Central memory CD8-positive, alpha-beta T cell (primary cell): ENCODE measurements around the gene AOX1.

Experiments
- ATAC-seq: fragments of 150-1000 bp; cut with Tn5 transposase; replicated peaks from 2 replicates; pipeline ENCODE4 v1.10.0; 2022; ENCODE audit warnings: mild to moderate bottlenecking, moderate FRiP score, moderate number of reproducible peaks; ENCODE audit not compliant: poor library complexity, severe bottlenecking; ENCODE audit errors: extremely low read depth
- DNase-seq, 2 donors: peaks; one replicate each; pipeline ENCODE4 v3.0.0; 2021; ENCODE audit warnings: low spot score in 2 of 2
- H3K27ac Mint-ChIP-seq: one replicate; pipeline ENCODE4 v1.8.0; 2022; ENCODE audit warnings: low read depth, mild to moderate bottlenecking, moderate library complexity, mixed read lengths
- H3K27me3 Mint-ChIP-seq: one replicate; pipeline ENCODE4 v1.8.0; 2022; ENCODE audit warnings: mixed read lengths
- H3K36me3 Mint-ChIP-seq: one replicate; pipeline ENCODE4 v1.8.0; 2022; ENCODE audit warnings: mild to moderate bottlenecking, moderate library complexity, mixed read lengths; ENCODE audit not compliant: insufficient read depth
- H3K4me1 Mint-ChIP-seq: one replicate; pipeline ENCODE4 v1.8.0; 2022; ENCODE audit warnings: mixed read lengths
- H3K4me3 Mint-ChIP-seq: one replicate; pipeline ENCODE4 v1.8.0; 2022; ENCODE audit warnings: mild to moderate bottlenecking, moderate library complexity, mixed read lengths
- H3K9me3 Mint-ChIP-seq: one replicate; pipeline ENCODE4 v1.8.0; 2022; ENCODE audit warnings: mixed read lengths

Gene AOX1

DNA sequence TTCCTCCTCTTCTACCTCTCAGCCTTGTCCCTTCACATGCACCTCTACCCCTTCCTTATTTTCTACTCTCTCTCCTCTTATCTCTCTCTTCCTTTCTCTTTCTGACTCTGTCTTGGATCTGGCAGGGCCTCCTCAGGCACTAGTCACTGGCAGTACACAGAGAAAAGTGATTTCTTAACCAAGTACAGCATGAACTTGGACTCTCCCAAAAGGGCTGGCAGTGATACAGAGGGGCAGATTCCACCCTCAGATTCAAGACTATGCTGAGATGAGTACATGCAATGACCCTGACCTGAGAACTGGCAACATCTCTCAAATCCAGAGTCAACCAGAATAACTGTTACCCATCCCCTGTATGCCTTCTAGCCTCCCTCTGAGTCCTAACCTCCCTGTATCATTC is 4.3 kb downstream of the AOX1 start:
- H3K4me3 Mint-ChIP-seq, result no peak overlapping the region
- H3K27me3 Mint-ChIP-seq, result peaks cover 46% of the 10 kb centered on the region
- H3K4me1 Mint-ChIP-seq, result peaks cover 6% of the 10 kb centered on the region
- H3K27ac Mint-ChIP-seq, result no peak overlapping the region
- no peaks in the 10 kb centered on the region for H3K36me3 Mint-ChIP-seq
- no peak for ATAC-seq
- no peaks in the 10 kb centered on the region for H3K9me3 Mint-ChIP-seq
- DNase-seq, result no peak

DNA sequence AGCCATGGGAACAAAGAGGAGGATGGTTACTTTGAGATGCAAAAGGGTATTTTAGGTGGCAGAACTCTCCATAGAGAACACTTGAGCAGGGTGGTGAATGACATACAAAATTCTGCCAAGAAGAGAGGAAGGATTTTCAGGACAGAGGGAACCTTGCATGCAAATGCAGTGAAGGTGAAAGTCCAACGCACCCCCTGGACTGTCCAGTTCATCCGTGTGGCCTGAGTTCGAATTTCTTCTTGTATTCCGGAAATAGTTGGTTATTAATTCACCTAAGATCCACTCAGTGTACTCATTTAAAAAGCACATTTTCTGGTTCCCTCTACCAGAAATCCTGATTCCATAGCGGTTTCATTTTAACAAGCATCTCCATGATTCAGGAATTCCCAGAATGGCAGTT is 5.5 kb downstream of the AOX1 start:
- Mint-ChIP-seq H3K4me1 (peaks cover 2% of the 10 kb centered on the region), H3K27me3 (peaks cover 56% of the 10 kb centered on the region), H3K4me3 (no peak overlapping the region), H3K27ac (no peak overlapping the region), H3K36me3 (no peaks in the 10 kb centered on the region), H3K9me3 (no peaks in the 10 kb centered on the region)
- no peak for ATAC-seq
- DNase-seq, result no peak

DNA sequence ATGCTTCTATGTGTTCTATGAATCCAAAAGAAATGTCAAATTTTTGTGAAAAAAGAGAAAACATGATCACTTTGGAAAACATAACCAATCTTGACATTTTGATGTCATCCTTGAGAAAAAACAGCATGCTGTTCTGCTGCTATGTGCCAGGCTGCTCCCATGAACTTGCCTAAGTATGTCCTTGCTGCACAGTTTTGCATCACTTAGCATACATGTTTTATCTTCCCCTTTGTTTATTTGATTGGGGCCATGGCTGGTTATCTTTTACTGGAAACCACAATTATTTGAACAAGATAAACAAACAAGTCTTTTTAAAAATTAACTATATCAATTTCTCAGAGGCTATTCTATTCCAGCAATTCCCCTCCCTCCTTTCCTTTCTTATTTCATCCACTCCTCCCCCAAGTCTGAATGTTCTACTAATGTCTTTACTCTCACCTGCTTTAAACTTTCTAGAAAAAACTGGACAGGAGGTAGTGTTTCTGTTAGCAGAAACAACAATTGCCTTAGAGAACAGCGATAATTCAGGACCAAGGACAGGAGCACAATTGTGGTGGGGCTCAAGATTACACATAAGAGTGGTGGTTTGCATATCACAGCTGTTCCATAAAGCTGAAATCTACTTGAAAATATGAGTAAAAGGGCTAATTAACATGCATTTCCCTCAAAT is 6.7 kb downstream of the AOX1 start:
- no peaks in the 10 kb centered on the region for H3K4me1 Mint-ChIP-seq
- no peak overlapping the region for H3K27ac Mint-ChIP-seq
- DNase-seq (no peak), ATAC-seq (no peak)
- H3K27me3 Mint-ChIP-seq, result peaks cover 66% of the 10 kb centered on the region
- H3K9me3 Mint-ChIP-seq, result no peaks in the 10 kb centered on the region
- H3K36me3 Mint-ChIP-seq, result no peaks in the 10 kb centered on the region
- H3K4me3 Mint-ChIP-seq, result no peak overlapping the region

DNA sequence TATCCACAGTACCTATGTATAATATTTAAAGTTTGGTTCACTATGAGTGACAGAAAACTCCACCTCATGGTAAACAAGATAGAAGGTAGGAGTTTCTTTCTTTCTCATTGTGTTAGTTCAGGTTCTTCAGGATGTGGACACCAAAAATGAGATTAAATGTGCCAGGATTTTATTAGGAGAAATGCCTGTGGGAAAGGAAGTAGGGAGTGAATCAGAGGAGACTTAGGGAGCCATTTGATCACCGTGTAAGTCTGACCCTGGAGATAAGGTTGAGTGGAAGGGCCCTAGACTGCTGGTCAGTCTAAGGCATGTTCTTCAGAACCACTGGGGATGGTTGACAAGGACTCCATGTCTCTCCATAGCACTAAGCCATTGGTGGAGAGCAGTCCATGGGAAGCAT is 8.1 kb downstream of the AOX1 start:
- Mint-ChIP-seq H3K27me3 (peaks cover 80% of the 10 kb centered on the region), H3K27ac (no peak overlapping the region), H3K4me1 (no peaks in the 10 kb centered on the region), H3K4me3 (no peak overlapping the region), H3K36me3 (no peaks in the 10 kb centered on the region), H3K9me3 (no peaks in the 10 kb centered on the region)
- DNase-seq (no peak), ATAC-seq (no peak)

DNA sequence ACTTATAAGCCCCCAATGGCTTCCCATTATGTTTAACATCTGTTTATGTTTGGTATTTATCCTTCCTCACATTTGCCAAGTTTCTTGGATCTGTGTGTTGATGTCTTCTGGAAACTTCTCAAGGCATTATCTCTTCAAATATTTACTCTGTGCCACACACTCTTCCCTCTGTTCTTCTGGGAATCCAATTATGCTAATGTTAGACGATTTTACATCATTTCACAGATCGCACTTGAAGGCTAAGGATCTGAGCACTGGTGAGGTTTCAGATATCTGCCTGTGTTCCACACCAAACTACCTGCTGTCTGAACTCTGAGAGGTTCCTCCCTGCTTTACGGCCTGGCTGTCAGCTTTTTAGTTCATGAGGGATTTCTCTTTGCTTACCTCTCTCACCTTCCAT is 10.1 kb downstream of the AOX1 start:
- Mint-ChIP-seq H3K4me1 (no peaks in the 10 kb centered on the region), H3K4me3 (no peak overlapping the region), H3K27ac (no peak overlapping the region), H3K9me3 (no peaks in the 10 kb centered on the region), H3K36me3 (no peaks in the 10 kb centered on the region), H3K27me3 (peaks cover 90% of the 10 kb centered on the region)
- ATAC-seq (no peak), DNase-seq (no peak)

DNA sequence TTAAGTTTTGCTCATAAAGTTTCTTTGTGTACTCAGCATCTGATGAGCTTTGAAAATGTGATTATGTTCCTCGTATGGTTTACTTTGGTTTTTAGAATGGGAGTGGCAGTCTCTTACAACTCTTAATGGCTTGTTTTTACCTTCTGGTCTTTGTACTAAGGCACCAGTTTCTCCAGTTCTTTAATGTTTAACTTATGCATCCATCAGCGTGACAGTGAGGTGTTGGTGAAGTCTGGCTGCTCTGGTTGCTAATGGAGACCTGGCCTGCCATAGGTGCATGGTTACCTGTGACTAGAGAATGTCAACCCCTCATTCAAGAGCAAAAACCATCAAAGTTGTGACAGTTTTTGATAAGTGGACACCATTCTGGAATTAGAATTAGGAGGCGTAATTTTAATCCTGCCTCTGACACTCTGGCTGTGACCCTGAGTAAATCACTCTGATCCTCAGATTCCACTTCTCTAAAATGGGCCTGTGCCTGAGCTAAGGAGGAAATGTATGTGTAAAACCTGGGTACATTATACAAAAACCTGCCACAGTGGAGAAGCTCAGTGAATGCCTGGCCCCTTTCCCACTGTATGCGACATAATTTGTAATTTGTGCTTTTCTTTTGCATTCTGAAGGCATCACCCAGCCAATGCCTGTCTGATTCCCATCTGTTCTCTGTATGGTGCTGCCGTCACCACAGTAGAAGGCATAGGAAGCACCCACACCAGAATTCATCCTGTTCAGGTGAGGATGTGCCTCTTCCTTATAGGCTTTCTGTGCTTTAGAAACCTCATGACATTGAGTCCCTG is 11.2 kb downstream of the AOX1 start:
- H3K4me1 Mint-ChIP-seq, result no peaks in the 10 kb centered on the region
- peaks cover 84% of the 10 kb centered on the region for H3K27me3 Mint-ChIP-seq
- H3K9me3 Mint-ChIP-seq, result no peaks in the 10 kb centered on the region

DNA sequence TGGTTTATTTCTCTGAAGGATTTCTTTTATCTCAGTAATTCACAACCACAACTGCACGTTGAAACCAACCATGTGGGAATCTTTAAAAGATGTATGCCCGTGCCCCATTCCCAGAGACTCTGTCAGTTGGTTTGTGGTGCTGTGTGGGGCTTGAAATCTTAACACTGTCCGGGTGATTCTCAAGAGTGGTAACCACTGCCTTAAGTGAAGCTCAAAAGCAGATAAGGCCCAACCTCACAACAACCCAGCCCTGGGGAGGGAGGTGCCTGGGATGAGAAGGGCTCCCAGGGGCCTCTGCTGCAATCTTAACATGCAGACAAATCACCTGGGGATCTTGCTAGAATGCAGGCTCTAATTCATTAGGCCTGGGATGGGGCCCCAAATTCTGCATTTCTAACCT is 13.4 kb downstream of the AOX1 start:
- Mint-ChIP-seq H3K27ac (no peak overlapping the region), H3K4me1 (no peaks in the 10 kb centered on the region), H3K4me3 (no peak overlapping the region), H3K36me3 (no peaks in the 10 kb centered on the region), H3K9me3 (no peaks in the 10 kb centered on the region), H3K27me3 (peaks cover 62% of the 10 kb centered on the region)
- DNase-seq (no peak), ATAC-seq (no peak)

More for the DNA sequence above, 11.2 kb downstream of the AOX1 start:
- no peak for DNase-seq
- no peak for ATAC-seq
- Mint-ChIP-seq H3K36me3 (no peaks in the 10 kb centered on the region), H3K4me3 (no peak overlapping the region), H3K27ac (no peak overlapping the region)

DNA sequence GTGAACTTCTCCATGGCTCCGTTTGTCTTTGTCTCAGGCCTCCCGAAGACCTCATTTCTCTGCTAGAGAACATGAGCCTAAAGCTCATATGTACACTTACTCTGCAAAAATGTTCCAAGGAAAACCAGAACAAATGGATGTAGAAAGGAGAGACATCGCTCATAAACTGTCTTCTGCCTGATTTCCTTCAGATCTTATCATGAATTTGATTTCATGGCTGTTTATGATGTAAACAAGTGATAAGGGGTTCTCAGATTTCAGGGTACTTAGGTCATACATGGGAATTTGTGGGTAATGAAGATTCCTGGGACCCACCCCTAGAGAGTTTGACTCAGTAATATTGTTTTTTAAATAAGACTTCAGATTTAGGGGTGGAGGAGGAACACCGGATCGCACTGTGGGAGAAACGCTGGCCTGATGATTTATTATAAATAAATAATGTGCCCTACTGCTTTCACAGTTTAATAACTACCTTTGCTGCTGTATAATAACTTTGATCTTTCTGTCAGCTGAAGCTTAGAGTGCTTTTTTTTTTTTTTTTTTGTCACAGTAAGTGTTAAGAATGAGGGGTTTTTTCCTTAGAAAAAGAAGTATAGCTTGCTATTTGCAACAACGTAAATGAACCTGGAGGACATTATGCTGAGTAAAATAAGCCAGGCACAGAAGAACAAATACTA is 14.9 kb downstream of the AOX1 start:
- Mint-ChIP-seq H3K27ac (no peak overlapping the region), H3K36me3 (no peaks in the 10 kb centered on the region), H3K27me3 (peaks cover 52% of the 10 kb centered on the region), H3K4me1 (no peaks in the 10 kb centered on the region), H3K4me3 (no peak overlapping the region), H3K9me3 (no peaks in the 10 kb centered on the region)
- DNase-seq (no peak), ATAC-seq (no peak)

DNA sequence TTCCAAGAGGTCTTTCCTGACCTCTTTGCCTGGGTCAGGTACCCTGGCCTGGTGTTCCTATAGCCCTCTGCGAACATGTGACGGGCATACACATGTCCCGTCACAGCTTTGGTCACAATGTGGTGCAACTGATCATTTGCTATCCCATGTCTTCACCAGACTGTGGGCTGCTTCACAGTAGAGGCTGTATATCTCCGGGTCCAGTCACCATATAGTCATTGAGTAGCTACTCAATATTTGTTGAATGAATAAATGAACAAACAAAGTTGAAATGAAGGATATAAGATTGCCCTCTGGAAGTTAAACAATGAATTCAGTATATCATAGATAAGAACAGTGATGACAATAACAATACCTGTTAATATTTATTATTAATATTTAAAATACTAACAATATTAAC is 16.8 kb downstream of the AOX1 start:
- DNase-seq (no peak), ATAC-seq (no peak)
- Mint-ChIP-seq H3K27me3 (peaks cover 43% of the 10 kb centered on the region), H3K27ac (no peak overlapping the region), H3K9me3 (no peaks in the 10 kb centered on the region), H3K4me1 (no peaks in the 10 kb centered on the region), H3K4me3 (no peak overlapping the region), H3K36me3 (no peaks in the 10 kb centered on the region)

DNA sequence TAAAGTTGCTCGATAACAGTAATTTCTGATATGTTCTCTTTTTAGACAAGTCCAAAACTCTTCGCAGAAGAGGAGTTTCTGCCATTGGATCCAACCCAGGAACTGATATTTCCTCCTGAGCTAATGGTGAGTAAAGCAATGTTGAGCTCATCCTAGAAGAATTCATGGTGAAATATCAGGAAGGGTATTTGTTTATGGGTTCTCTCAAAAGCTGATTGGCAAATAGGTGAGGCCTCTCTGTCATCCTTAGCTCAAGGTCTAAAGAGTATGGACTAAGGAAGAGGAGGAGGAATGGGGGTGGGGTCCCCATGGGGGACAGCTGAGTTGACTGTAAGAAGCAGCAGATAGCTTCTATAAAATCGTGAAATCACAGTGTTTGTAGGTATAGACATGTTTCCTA is 18.2 kb downstream of the AOX1 start:
- Mint-ChIP-seq H3K4me1 (no peaks in the 10 kb centered on the region), H3K4me3 (no peak overlapping the region), H3K36me3 (no peaks in the 10 kb centered on the region), H3K27me3 (peaks cover 34% of the 10 kb centered on the region), H3K9me3 (no peaks in the 10 kb centered on the region), H3K27ac (no peak overlapping the region)
- no peak for ATAC-seq
- DNase-seq, result no peak

DNA sequence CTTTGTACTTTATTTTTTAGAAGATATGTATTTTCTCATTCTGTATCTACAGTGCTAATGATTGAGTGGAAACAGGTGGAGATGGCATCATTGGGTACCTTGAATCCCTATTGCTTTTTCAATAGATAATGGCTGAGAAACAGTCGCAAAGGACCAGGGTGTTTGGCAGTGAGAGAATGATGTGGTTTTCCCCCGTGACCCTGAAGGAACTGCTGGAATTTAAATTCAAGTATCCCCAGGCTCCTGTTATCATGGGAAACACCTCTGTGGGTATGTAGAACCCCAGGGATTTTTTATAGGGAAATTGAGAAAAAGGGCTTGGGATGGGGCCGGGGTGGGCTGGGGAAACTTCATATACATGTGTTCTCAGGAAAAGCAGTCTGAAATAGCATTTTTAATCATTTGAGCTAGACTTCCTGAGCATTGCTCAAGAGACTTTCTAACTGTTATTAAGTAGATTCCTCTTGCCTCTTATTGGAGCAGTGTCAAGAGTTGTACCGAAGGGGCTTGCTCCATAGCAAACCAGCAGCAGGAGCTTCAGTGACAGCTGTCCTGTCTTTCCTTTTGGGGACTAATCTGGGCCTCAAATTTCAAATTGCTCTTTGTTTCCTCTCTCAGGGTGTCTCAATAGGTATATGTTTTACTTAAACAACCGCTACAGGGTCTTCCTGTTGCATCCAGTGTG is 18.9 kb downstream of the AOX1 start:
- ATAC-seq (no peak), DNase-seq (no peak)
- Mint-ChIP-seq H3K4me1 (no peaks in the 10 kb centered on the region), H3K36me3 (no peaks in the 10 kb centered on the region), H3K27me3 (peaks cover 29% of the 10 kb centered on the region), H3K4me3 (no peak overlapping the region), H3K9me3 (no peaks in the 10 kb centered on the region), H3K27ac (no peak overlapping the region)

DNA sequence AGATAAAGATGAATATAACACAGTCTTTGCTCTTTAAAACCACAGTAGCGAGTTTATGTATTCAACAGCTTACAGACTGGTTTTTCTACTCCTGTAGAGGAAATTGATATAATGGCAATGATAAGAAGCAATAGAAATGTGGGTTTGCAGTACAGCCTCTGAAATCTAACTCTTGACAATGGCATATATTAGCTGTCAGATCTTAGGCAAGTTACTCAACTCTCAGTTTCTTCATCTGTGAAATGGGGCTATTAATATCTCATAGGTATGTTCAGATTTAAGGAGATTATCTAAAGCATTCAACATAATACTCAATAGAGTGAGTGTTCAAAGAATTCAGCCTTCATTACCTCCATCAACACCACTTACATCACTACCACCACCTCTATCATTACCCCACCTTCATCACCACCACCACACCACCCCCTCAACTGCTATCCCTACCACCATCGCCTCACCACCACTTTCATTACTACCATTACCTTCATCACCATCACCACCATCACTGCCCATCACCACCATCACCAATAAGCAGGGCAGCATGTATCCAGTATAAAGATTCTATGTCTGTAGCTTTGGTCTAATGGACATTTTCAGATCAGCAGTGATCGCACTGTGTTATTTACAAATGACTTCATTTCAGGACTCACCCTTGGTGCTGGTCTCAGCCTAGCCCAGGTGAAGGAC is 22.7 kb downstream of the AOX1 start:
- no peak for DNase-seq
- Mint-ChIP-seq H3K36me3 (no peaks in the 10 kb centered on the region), H3K27ac (no peak overlapping the region), H3K9me3 (no peaks in the 10 kb centered on the region), H3K4me3 (no peak overlapping the region), H3K27me3 (peaks cover 39% of the 10 kb centered on the region), H3K4me1 (no peaks in the 10 kb centered on the region)
- no peak for ATAC-seq
